ENCODE measurements around the gene ELMO1. TPM values are rescaled to one million over a fixed set of nuclear protein-coding genes. Genes with fewer than 3 reads are reported as not detected.

The ELMO1 gene
- total and polyA plus RNA-seq, 2 experiments from 2014 or later, result 6.5 to 24.9 TPM

- TF ChIP-seq EZH2phosphoT487 (IDR thresholded peaks at IDR 0.05; ENCODE audit: unreplicated experiment), result no peak
- no peak for TF ChIP-seq CTCF (conservative IDR thresholded peaks at IDR 0.05; ENCODE audit: low read depth in 2 of 2)
- TF ChIP-seq POLR2AphosphoS5 (IDR thresholded peaks at IDR 0.05; ENCODE audit: low read depth), result no peak
- no peak for TF ChIP-seq STAT1 (IDR thresholded peaks at IDR 0.05; ENCODE audit: unreplicated experiment)
These were observed 523.0 kb downstream of the ELMO1 start (continued) for GRCh38 chr7:36925691-36926090.

- DNase-seq (ENCODE audit: low spot score) (no peak), ATAC-seq (no peak)
- Histone ChIP-seq H2AFZ (no peak overlapping the region), H3K4me3 (no peak overlapping the region), H4K20me1 (replicated peaks; ENCODE audit: insufficient read depth) (no peaks in the 10 kb centered on the region), H3K36me3 (ENCODE audit: insufficient read depth) (no peaks in the 10 kb centered on the region), H3F3A (replicated peaks; ENCODE audit: low read depth) (no peaks in the 10 kb centered on the region), H3K27me3 (ENCODE audit: insufficient read depth) (no peaks in the 10 kb centered on the region), H3K27ac (ENCODE audit: low read depth) (no peak overlapping the region), H3K4me2 (no peak overlapping the region), H3K79me2 (replicated peaks; ENCODE audit: insufficient read depth) (no peaks in the 10 kb centered on the region), H3K4me1 (ENCODE audit: insufficient read depth) (no peaks in the 10 kb centered on the region), H3K9me2 (ENCODE audit: insufficient read depth) (0 out of 2 replicates have a peak, but pooled peaks cover 3% of the 10 kb centered on the region)
- H3K27ac Mint-ChIP-seq, result no peak overlapping the region
- no peaks in the 10 kb centered on the region for H3K4me1 Mint-ChIP-seq
- H3K36me3 Mint-ChIP-seq (ENCODE audit: low read depth), result no peaks in the 10 kb centered on the region
- H3K4me3 Mint-ChIP-seq, result no peak overlapping the region
- no peaks in the 10 kb centered on the region; the same call in 1 of the 3 replicates for H3K9me3 Mint-ChIP-seq
- H3K27me3 Mint-ChIP-seq (ENCODE audit: insufficient read depth, low read depth, poor library complexity), result peaks cover 2% of the 10 kb centered on the region
- TF ChIP-seq EZH2 (IDR thresholded peaks at IDR 0.05; ENCODE audit: low read depth, unreplicated experiment), result no peak
- TF ChIP-seq ZNF114 (CRISPR knock-in tag; IDR thresholded peaks at IDR 0.05), result no peak
- TF ChIP-seq CTCF (conservative IDR thresholded peaks at IDR 0.05; ENCODE audit: low read depth in 2 of 2), result no peak
- no peak for TF ChIP-seq STAT1 (IDR thresholded peaks at IDR 0.05; ENCODE audit: unreplicated experiment)
- no peak for TF ChIP-seq ZNF462 (CRISPR knock-in tag; IDR thresholded peaks at IDR 0.05)
- no peak for TF ChIP-seq ETS1 (IDR thresholded peaks at IDR 0.05)
- no peak for TF ChIP-seq JUNB (IDR thresholded peaks at IDR 0.05; ENCODE audit: unreplicated experiment)
- TF ChIP-seq POLR2AphosphoS5 (IDR thresholded peaks at IDR 0.05; ENCODE audit: low read depth), result no peak
- TF ChIP-seq REST (IDR thresholded peaks at IDR 0.05; ENCODE audit: unreplicated experiment), result no peak
These were observed 523.5 kb downstream of the ELMO1 start for GRCh38 chr7:36925207-36925606.

All from GM23338 (cell line).